ENCODE results near the gene COL28A1. TPM values are rescaled to one million over a fixed set of nuclear protein-coding genes. Genes with fewer than 3 reads are reported as not detected.
"Not testable (repeated sequence)": the region's sequence is repeated elsewhere in the genome, so short reads cannot be mapped to it uniquely, and the experiment has no call there.

Gene COL28A1
- total RNA-seq, 4 donors from 2014 or later = 15.1 to 23.7 (median 18.3) TPM

DNA sequence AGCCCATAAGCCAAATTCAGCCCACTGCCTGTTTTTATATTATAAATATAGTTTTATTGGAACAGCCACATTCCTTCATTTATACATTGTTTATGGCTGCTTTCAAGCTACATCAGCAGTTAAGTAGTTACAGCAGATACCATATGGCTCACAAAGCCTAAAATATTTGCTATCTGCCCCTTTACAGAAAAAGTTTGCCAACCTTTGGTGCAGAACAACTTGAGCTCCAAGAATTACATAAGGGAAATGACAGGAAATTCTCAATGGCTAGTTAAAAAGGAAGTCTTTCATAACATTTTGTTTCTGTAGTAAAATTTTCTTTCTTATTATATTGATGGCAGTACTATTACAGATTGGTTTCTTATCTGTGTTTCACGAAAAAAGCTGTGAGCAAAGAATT is 59.3 kb downstream of the COL28A1 start:
- DNase-seq (ENCODE audit: extremely low spot score) = no peak
- H3K36me3 ChIP-seq = no peaks in the 10 kb centered on the region
- WGBS = 37% methylated on average over 1 of the region's 1 CpG
- no peaks in the 10 kb centered on the region for H3K4me1 ChIP-seq
- intact Hi-C loops (cut with DNase I) = no loop called here
- TF ChIP-seq EP300 (IDR thresholded peaks at IDR 0.05) (no peak), POLR2AphosphoS5 (IDR thresholded peaks at IDR 0.05) (no peak), POLR2A (IDR thresholded peaks at IDR 0.05; ENCODE audit: low read depth) (no peak), CTCF (IDR thresholded peaks at IDR 0.05) (no peak)
- no peaks in the 10 kb centered on the region for H3K27me3 ChIP-seq
- no peak overlapping the region for H3K4me3 ChIP-seq
- H3K27ac ChIP-seq (replicated peaks in 1 of 4) = no peak overlapping the region
- peaks cover 0 to 4% (median 2%) of the 10 kb centered on the region in 4 donors for H3K9me3 ChIP-seq

- Histone ChIP-seq H3K27ac (replicated peaks in 1 of 4) (no peak overlapping the region), H3K36me3 (no peaks in the 10 kb centered on the region), H3K9me3 (peaks cover 0 to 4% (median 2%) of the 10 kb centered on the region in 4 donors), H3K27me3 (no peaks in the 10 kb centered on the region), H3K4me1 (no peaks in the 10 kb centered on the region), H3K4me3 (no peak overlapping the region)
- DNase-seq (ENCODE audit: extremely low spot score) = no peak
- intact Hi-C loops (cut with DNase I) = no loop called here
- WGBS = 87% methylated on average over 2 of the region's 2 CpGs
- no peak for TF ChIP-seq CTCF (IDR thresholded peaks at IDR 0.05)
- no peak for TF ChIP-seq EP300 (IDR thresholded peaks at IDR 0.05)
- no peak for TF ChIP-seq POLR2AphosphoS5 (IDR thresholded peaks at IDR 0.05)
- TF ChIP-seq POLR2A (IDR thresholded peaks at IDR 0.05; ENCODE audit: low read depth) = no peak
Measured at GRCh38 chr7:7475601-7476000, 60.1 kb downstream of the COL28A1 start.

- H3K4me3 ChIP-seq = no peak overlapping the region
- no peaks in the 10 kb centered on the region for H3K27me3 ChIP-seq
- TF ChIP-seq EP300 (IDR thresholded peaks at IDR 0.05) (no peak), CTCF (IDR thresholded peaks at IDR 0.05) (no peak), POLR2AphosphoS5 (IDR thresholded peaks at IDR 0.05) (no peak), POLR2A (IDR thresholded peaks at IDR 0.05; ENCODE audit: low read depth) (no peak)
- H3K9me3 ChIP-seq = peaks cover 0 to 4% (median 2%) of the 10 kb centered on the region in 4 donors
- no peaks in the 10 kb centered on the region for H3K4me1 ChIP-seq
- DNase-seq (ENCODE audit: extremely low spot score) = no peak
- H3K27ac ChIP-seq (replicated peaks in 1 of 4) = no peak overlapping the region
- H3K36me3 ChIP-seq = no peaks in the 10 kb centered on the region
- intact Hi-C loops (cut with DNase I) = no loop called here
Measured at GRCh38 chr7:7474436-7474835, 61.2 kb downstream of the COL28A1 start.

DNA sequence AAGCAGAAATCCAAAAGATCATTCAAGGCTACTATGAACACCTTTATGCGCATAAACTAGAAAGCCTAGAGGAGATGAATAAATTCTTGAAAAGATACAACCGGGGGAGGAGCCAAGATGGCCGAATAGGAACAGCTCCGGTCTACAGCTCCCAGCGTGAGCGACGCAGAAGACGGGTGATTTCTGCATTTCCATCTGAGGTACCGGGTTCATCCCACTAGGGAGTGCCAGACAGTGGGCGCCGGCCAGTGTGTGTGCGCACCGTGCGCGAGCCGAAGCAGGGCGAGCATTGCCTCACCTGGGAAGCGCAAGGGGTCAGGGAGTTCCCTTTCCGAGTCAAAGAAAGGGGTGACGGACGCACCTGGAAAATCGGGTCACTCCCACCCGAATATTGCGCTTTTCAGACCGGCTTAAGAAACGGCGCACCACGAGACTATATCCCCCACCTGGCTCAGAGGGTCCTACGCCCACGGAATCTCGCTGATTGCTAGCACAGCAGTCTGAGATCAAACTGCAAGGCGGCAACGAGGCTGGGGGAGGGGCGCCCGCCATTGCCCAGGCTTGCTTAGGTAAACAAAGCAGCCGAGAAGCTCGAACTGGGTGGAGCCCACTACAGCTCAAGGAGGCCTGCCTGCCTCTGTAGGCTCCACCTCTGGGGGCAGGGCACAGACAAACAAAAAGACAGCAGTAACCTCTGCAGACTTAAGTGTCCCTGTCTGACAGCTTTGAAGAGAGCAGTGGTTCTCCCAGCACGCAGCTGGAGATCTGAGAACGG is 70.5 kb downstream of the COL28A1 start:
- H3K36me3 ChIP-seq; H3K9me3 ChIP-seq; H3K27me3 ChIP-seq; H3K4me3 ChIP-seq; H3K4me1 ChIP-seq; H3K27ac ChIP-seq (replicated peaks in 1 of 4); DNase-seq (ENCODE audit: extremely low spot score); intact Hi-C loops (cut with DNase I): not testable (repeated sequence)
- WGBS = 96% methylated on average over 9 of the region's 39 CpGs

DNA sequence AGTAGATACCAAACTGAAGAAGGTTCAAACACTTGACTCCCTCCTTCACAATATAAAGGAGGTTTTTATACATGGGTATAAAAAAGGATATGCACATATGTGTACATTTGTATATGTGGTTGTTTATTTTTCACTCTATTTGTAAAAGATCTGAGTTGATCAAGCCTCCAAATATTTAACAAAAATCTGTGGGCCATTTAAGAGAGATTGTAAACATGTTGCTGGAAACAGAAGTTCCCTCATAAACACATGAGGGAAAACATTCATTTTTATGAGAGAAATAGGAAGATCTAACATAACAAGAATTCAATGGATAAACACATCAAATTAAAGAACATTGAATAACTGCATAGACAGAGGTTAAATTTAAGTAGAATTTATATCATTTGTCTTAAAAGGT is 81.7 kb downstream of the COL28A1 start:
- Histone ChIP-seq H3K27ac (replicated peaks in 1 of 4) (no peak overlapping the region), H3K36me3 (no peaks in the 10 kb centered on the region), H3K4me1 (no peaks in the 10 kb centered on the region), H3K9me3 (peaks cover 0 to 10% (median 4%) of the 10 kb centered on the region in 4 donors), H3K27me3 (no peaks in the 10 kb centered on the region), H3K4me3 (no peak overlapping the region)
- DNase-seq (ENCODE audit: extremely low spot score) = no peak
- TF ChIP-seq POLR2AphosphoS5 (IDR thresholded peaks at IDR 0.05) = no peak
- no peak for TF ChIP-seq CTCF (IDR thresholded peaks at IDR 0.05)
- TF ChIP-seq POLR2A (IDR thresholded peaks at IDR 0.05; ENCODE audit: low read depth) = no peak
- no peak for TF ChIP-seq EP300 (IDR thresholded peaks at IDR 0.05)
- intact Hi-C loops (cut with DNase I) = no loop called here
